NCI-H2196 (cell line): ENCODE measurements around the gene UBASH3B.
A peak's percentile ranks its signal among the peaks of the same experiment; 100 is the strongest.

ENCODE experiments used
- DNase-seq: peaks from one replicate; lab custom pipeline; 2025; ENCODE audit not compliant: unreplicated experiment; lab: John Stamatoyannopoulos, UW

UBASH3B gene

DNA sequence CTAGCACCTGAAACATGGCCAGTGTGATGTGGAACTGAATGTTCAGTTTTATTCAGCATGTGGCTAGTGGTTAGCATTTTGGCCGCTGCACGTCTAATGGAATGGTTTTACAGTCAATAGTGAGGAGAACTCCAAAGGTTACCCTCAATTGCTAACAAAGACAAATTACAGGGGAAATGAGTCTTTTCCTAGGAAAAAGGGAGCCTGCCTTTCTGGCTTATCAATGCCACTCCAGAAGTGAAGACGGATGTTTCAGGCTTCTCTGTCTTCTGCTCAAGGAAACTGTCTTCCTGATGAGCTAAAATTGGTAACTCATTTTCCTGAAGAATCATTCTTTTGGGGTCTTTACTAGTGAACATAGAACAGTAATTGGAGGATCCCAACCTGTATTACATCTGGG lies 98.5 kb downstream of the UBASH3B start:
- DNase-seq = no peak

DNA sequence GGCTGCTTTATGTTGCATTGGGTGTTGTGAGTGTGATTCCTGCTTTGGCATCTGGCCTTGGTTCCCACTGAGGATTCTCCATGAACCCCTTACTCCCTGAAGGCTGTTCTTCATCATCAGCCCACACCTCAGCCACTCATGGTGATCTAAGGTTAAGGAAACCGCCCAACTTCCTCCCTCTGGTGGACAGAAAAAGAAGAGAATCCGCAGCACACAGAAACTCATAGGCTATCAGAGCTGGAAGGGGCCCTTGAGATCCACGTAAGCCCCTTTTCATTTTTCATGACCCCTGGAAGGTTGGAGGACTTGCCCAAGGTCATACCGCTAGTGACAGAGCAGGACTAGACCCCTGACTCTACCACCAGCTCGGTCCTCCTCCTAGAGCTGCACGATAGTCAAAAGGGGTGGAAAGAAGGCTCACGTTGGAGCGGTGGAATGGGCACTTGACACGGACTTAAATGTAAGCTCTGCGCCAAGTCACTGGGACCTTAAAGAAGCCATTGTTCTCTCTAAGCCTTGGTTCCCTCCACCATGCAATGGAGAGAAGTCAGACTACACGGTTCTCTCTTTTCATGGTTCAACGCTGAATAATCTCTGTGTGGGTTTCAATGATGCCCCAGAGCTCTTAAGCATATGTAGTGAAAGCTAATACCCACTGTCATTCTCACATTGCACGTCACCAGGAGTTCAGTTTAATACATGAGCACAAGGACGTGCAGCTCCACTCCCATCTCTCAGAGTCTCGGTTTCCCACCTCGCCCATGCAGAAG lies 99.2 kb downstream of the UBASH3B start:
- peak; percentile 22 for DNase-seq

DNA sequence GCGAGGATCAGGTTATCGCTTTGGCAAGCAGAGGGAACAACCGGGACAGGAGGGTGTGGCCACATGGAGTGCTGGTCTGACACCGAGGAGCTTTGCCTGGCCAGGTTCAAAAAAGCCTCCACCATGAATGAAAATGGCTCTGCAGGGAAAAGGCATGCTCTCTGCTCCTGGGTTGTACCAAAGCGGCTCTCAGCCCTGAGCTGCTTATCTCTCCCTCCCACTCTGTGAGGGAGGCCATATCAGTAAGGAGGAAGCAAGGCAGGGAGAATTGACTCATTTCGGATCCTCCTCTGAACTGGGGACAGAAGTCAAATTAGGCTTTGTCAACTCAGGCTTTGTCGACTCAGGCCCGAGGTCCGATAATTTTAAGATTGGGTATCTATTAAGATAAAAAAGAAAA lies 99.9 kb downstream of the UBASH3B start:
- DNase-seq = no peak

DNA sequence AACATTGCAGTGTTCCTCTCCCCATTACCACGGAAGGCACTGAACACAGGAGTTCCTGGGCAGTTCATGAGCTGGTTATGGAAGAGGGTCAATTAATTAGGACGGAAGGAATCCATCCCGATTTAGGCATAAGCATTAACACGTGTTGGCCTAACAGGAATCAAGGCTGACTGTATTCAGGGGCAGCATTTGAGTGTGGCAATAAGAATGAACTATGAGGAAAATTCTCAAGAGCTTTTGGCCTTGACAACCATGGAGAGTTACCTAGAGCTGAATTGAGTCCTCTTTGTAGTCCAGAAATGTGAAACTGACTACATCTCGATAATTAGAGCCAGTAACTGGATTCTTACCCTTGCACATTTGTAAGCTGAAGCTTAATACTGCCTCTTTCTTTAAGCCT lies 100.4 kb downstream of the UBASH3B start:
- no peak for DNase-seq

DNA sequence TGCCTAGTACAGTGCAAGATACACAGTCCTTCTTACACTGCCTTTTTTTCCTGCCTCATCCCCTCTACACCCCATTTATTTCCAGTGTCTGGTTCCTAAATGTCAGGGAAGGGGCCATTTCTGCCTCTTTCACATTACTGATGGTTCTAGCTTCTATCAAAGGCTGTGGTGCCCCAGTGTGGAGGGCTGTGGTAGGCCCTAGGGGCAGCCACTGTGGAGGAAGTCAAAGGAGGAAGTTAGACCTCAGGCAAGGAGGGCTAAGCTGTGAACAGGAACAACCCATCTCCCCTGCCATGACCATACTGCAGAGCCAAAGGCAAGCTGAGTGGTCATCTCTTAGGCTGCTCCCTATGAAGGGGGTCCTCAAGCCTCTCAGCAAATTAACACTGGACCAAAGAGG lies 100.9 kb downstream of the UBASH3B start:
- no peak for DNase-seq

DNA sequence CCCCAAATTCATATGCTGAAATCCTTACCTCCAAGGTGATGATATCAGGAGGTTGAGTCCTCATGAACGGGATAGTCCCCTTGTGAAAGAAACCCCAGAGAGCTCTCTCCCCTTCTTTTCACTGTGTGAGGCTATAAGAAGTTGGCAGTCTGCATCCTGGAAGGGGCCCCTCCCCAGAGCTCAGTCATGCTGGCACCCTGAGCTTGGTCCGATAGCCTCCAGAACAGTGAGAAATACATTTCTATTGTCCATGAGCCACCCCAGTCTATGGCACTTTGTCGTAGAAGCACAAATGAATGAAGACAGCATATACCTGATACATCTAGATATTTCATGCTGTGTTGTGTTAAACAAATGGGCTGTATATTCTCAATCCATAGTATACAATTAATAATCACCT lies 101.7 kb downstream of the UBASH3B start:
- no peak for DNase-seq

DNA sequence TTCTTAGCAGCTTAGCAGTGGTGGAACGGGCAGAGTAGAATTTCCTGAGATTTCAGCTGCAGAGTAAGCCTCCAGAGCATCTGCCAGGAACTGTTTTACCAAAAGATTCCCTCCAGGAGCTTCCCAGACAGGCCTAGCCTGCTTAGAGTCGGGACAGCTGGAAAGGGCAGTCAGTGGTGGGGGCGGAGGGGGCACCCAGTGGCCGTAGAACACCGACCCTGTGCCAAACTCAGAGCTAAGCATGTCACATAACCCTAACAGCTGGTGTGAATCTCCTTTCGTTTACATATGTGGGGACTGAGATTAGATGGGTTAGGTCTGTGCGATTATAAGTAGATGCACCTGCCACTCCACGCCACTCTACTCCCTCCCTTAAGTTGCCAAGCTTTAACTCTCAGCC lies 102.8 kb downstream of the UBASH3B start:
- no peak for DNase-seq

DNA sequence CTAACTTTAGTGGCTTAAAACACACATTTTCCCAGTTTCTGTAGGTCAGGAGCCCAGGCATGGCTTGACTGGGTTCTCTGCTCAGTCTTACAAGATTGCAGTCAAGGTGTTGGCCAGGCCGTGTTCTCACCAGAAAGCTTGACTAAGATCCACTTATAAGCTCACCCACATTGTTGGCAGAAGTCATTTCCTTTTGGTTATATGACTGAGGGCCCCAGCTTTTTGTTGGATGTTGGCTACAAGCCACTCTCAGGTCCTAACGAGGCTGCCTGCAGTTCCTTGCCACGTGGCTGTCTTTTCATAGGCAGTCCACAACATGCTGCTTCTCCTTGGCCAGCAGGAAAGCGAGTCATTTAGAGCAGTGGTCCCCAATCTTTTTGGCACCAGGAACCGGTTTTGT lies 103.5 kb downstream of the UBASH3B start:
- peak; percentile 44 for DNase-seq

DNA sequence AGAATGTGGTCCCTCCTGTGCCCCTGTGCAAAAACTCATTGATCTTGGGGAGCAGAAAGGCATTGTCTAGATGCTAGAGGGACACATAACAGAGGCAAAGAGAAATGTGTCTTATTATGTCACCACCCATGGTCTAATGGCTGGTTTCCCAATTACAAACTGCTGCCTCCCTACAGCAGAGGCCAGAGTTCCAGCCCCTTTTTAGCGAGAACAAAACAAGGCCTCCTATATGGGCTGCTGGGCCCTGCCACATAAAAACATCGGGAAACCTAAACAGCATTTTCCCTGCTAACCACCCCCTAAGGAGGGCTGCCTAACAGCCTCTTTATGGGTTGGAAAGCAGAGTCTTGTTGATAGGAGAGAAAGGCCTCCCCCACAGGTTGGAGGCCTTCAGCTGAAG lies 107.6 kb downstream of the UBASH3B start:
- no peak for DNase-seq

DNA sequence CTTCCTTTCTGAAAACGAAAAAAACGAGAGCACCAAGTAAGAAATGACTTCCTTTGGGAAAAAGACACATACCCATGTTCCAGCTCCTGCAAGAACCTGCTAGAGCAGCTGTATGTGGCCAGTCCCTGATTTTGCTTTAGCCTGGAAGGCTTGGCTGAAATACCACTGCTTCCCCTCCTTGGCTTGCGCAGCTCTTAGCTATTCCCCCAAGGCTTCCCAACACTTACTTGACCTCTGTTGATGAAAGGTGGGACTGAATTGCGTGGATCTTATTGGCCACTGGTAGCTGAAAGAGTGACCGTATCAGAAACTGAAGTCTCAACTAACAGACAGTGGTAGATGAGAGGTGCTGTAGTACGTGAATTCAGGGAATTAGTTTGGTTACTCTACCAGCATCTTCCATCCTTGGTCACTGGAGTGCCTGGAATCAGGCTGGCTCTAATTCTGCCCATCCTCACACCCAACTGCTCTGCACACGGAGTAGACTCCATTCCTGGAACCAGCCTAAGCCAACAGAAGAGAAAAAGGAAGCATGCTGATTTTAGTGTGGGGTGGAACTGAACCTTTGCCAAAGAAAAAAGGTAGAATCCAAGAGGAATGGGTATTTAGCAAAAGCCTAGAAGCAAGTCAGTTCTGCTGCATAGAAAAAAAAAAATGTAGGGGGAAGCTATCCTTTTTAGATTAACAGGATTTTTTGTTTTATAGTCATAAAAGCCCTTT lies 109.0 kb downstream of the UBASH3B start:
- DNase-seq = no peak

DNA sequence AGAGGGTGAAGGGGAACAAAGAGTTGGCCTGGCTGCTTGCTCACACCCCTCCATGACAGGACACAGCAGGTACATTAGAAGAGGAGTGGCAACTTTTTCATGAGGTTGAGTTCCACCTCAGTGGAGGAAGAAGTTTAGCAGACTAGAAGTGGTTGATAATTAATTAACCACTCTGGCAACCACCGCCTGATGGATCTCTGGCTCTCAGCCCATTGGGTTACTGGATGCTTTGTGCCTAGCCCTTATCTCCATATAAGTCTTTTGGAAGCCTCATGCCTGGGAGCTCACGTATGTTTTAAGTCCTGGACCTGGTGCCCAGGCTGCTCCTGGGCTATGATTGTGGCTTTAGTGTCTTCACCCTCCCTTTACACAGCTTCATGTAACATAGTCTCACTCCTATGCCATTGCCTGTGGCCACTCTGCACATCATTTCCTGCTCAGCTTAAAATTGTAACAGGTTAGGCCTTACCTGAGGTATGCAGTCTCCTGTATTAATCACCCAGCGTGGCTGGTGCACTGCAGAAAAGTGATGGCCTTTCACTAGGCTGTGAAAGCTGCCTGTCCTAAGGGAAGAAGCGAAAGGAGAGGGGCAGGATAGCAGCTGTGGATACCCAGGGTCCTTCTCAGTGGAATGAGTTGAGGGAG lies 110.1 kb downstream of the UBASH3B start:
- DNase-seq = no peak

DNA sequence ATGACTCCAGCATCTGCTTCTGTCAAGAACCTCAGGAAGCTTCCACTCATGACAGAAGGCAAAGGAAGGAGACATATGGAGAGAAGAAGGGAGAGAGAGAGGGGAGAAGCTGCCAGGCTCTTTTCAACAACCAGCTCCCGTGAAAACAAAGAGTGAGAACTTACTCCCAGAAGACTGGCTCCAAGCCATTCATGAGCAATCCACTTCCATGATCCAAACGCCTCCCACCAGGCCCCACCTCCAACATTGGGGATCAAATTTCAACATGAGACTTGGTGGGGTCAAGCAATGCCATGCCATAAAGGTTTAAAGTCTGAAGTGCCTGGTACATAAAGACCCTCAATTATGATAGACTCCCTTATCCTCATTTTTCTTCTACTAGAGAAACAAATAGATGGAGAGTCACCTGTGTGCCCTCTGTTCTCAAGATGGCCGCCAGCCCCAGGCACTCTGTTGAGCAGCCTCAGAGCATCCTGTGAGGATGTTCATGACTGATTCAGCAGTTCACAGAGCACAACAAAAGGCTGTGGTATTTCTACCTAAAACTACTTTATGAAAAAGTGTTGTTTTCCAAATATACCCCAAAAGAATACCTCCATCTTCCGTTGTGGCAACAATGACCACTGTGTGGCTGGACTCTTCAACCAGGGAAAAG lies 113.7 kb downstream of the UBASH3B start:
- no peak for DNase-seq

DNA sequence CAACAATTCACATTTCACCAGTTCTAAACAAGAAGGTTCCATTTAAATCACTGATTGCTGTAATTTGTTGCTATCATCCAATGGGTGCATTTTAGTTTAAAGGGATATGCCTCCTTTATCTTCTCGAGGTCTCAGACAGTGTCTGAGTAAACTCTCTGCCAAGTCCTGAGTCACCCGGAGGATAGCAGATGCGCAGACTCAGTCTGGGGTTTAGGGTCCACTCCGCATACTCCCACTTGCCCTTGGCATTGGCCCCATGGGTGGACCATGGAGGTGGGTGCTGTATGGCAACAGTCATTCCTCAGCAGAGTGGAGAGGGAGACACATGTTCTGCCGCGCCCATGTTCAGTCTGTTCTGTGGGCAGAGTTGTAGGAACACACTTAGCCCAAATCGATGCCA lies 117.4 kb downstream of the UBASH3B start:
- DNase-seq = no peak

DNA sequence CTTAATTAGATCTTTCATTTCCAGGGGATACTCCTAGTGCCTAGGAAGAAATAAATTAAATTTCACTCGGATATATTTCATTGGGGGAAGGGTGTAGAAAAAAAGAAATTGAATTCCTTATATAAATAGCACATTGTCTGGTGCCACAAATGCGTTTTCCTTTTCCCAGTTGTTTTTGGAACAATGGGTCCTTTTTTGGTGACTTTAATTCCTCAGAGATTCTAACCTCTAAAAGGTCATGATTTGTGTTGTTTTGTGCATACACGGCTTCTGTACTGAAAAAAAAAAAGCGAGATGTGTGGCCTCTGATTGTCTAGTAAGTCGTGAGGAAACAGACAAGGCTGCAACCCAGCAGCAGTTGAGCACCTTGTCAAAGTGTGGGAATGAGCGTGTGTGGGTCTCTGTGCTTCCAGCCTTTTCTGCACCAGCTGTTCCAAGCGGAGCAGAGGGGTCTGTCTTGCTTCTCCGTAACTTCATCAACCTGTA lies 118.3 kb downstream of the UBASH3B start:
- DNase-seq = no peak

DNA sequence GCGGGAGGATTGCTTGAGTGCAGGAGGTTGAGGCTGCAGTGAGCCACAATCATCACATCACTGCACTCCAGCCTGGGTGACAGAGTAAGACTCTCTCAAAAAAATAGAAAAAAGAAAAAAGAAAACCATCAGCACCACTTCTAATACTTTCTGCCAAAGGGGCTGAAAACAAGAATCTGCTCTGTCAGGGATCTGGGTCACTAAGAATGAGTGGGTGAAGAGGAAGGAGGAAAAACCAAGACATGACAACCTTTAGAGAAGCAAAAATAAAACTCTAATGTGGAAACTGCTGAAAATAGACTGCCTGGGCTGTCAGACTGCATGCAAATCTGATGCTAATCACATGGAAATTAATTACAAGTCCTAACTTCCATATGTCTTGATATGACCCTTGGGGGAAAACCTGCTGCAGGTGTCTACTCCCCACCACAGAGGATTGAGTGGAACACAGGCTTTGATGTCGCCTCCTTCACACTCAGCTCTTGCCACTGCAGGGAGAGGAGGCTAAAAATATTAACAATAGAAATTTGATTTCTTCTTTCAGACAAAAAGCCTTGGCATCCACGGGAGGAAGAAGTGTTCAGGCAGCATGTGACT lies 120.3 kb downstream of the UBASH3B start:
- no peak for DNase-seq

DNA sequence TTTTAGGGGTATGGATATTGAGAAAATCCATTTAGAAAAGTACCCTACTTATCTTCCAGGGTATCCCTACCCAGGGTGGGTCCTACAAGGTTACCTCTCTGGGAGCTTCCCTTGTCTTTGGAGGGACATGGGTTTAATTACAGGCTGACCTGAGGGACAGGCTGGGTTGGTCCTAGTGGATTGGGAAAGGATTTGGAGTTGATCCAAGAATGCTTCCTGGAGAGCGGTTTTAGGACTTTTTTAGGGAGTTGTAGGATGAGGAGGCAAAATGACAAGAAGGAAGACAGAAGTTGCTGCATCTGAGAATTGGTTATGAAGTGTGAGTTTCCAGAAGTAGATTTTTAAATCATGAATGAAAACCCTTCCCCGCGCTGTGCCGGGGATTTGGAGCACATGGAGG lies 121.0 kb downstream of the UBASH3B start:
- no peak for DNase-seq

DNA sequence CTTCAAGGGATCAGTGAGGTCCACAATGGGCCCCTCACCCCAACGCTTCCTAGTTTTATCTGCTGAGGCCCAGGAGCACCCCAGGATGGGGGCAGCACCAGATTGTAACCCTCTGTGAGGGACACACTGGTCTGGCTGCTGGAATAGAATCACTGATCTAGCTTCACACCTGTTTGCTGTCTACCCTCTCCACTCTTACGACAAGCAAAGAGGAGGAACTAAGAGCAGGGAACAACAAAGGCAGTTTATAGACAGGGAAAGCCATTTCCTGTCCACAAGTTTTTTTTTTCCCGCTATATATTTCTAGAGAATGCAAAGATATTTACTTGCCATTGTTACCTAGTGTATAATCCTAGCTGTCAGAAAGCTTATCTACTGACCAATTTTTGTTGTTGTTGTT lies 121.8 kb downstream of the UBASH3B start:
- DNase-seq = no peak

DNA sequence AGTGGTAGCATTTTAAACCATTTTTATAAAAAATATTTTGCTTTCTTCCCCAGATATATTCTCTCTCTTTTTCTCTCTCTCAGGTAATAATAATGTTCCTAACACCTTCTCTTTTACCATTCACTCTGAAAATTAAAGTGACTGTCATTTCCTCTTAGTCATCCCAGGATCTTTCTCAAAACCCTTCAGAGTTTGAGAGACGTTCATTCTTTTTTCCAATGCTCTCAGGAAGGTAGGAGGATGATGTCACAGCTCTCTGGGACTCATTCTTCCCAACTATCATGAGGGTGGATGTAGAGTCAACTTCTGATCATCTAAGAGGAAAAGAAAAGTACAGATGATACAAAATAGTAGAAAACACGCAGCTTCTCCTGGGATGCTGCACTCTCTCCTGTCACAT lies 122.6 kb downstream of the UBASH3B start:
- no peak for DNase-seq

DNA sequence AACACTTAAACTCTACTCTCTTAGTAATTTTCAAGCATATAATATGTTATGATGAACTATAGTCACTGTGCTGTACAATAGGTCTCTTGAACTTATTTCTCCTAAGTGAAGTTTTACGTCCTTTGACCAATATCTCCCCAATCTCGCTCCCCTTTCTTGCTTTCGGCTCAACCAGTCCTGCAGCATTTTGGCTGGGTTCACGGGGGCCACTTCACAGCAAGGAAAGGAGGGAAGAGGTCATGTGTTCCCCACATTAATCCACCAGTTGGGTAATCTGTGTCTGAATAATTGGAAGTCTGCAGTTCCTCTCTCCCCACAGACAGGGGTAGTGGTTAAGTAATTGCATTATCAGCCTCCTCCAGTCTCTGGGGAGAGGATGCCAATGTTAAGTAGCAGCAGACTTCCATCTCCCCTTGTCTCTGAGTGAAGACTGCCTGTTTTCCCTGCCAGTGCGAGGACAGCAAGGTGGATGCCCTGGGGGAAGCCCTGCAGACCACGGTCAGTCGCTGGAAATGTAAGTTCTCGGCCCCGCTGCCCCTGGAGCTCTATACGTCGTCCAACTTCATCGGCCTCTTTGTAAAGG lies 123.6 kb downstream of the UBASH3B start:
- no peak for DNase-seq

DNA sequence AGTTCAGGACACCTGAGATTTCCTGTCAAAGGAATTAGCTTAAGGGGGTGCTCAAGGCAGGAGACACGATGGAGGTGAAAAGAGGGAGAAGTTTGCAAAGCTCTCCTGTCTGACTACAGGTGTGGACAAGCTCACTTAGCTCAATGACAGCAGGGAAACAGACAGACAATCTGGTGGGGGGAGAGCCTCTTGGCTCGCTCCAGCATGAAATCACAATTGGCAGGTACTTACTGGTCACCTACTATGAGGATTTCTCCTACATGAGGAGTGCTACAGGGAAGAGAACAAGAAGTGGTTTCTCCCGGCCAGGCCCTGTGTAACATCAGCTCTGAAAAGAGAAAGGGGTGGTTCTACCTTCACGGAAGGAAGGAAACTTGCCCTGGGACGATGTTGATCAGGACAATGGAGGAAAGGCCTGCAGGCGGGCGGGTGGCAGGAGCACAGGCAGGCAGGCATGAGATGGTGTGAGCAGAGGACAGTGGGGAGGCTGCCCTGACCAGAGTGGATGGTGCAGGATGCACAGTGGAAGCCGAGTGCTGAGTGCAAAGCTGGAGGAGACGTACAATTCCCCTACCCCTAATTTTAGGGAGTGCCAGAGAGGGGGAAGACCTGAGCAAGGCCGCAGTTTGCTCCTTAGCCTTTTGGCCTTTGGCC lies 124.9 kb downstream of the UBASH3B start:
- DNase-seq = no peak
